Tibial nerve (tissue), 4 donors: ENCODE data around the gene OR51G1. TPM values are rescaled to one million over a fixed set of nuclear protein-coding genes. Genes with fewer than 3 reads are reported as not detected.

Experiments used
- DNase-seq, 2 donors: peaks; one replicate each; pipeline ENCODE4 v3.0.0-alpha.2; 2019; ENCODE audit warnings: low spot score in 2 of 2
- H3K27ac ChIP-seq, 4 donors: fragments of 200-600 bp; sonication (generic) in 3 of 4; one replicate each; pipeline ENCODE4 v1.5.1; 2017 to 2019; ENCODE audit warnings: mild to moderate bottlenecking in 1 of 4
- H3K27me3 ChIP-seq, 2 donors: fragments of 200-600 bp; sonication (generic) in 1 of 2; one replicate each; pipeline versions ENCODE4 v1.5.1 to v1.6.0; 2017 to 2019
- H3K36me3 ChIP-seq, 3 donors: fragments of 200-600 bp; sonication (generic); one replicate each; pipeline ENCODE4 v1.5.1; 2018 to 2019
- H3K4me1 ChIP-seq, 4 donors: fragments of 200-600 bp; sonication (generic) in 3 of 4; one replicate each; pipeline ENCODE4 v1.5.1; 2017 to 2019
- H3K4me3 ChIP-seq, 4 donors: fragments of 200-600 bp; sonication (generic) in 3 of 4; one replicate each; pipeline ENCODE4 v1.5.1; 2017 to 2019; ENCODE audit warnings: mild to moderate bottlenecking in 1 of 4, moderate library complexity in 1 of 4
- H3K9me3 ChIP-seq, 4 donors: fragments of 200-600 bp; sonication (generic) in 3 of 4; one replicate each; pipeline ENCODE4 v1.5.1; 2017 to 2019
- EP300 ChIP-seq, 2 donors: sonication (generic); formaldehyde crosslinking; IDR thresholded peaks; one replicate each; pipeline ENCODE4 v1.6.1; 2017; ENCODE audit warnings: antibody characterized with exemption in 2 of 2, mild to moderate bottlenecking in 1 of 2
- POLR2A ChIP-seq, 2 donors: fragments of 450-650 bp; IDR thresholded peaks; one replicate each; pipeline ENCODE4 v1.6.1; 2017; ENCODE audit warnings: antibody characterized with exemption in 2 of 2, mild to moderate bottlenecking in 2 of 2, moderate library complexity in 2 of 2
- WGBS, 2 donors: methylation state at CpG; one replicate each; pipeline ENCODE4 v1.1.5; 2018; 5-methylcytosine and 5-hydroxymethylcytosine counted together
- total RNA-seq, 4 donors: library from RNA; depleted of rRNA; stranded (reverse); fragments of >200 nt; gene quantifications; one replicate each; pipeline ENCODE4 v1.1.0, GENCODE V29; 2016
- TF ChIP-seq, protein P1 (sequence below), 5 experiments: fragments of 200-600 bp in 3 of 5; fragments of 450-650 bp in 2 of 5; sonication (generic) in 3 of 5; IDR thresholded peaks; one replicate each; pipeline ENCODE4 v1.5.1; 2016 to 2019; ENCODE audit warnings: antibody characterized with exemption in 5 of 5, mild to moderate bottlenecking in 3 of 5, moderate library complexity in 2 of 5

OR51G1 gene
- total RNA-seq, 4 donors from 2014 or later, result not detected

DNA sequence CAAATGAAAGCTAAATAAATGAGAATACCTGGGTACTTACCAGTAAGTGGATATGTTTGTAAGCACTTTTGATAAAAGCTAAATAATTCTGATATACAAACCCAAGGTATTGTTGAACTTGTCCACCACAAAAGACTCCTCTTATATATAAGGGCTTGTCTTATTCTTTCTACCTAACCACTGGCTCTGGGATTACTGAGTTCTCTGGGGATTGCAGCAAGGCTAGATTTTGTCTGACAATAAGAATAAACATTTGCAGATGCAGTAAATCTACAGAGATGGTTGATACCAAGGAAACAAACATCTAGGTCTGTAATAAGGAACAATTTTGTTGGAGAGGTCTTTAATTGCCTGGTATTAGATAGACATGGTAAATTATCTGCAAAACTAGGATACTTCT lies 23.4 kb upstream of the OR51G1 start, which contains the start of gene OR51A4:
OR51A4 (minus strand) TSS at position 101 of the 400 bp plus-strand sequence. CDS start 505 bp downstream, outside the sequence.
- TF ChIP-seq POLR2A (IDR thresholded peaks at IDR 0.05) (no peak), EP300 (IDR thresholded peaks at IDR 0.05) (no peak)
- TF ChIP-seq, protein P1, sequence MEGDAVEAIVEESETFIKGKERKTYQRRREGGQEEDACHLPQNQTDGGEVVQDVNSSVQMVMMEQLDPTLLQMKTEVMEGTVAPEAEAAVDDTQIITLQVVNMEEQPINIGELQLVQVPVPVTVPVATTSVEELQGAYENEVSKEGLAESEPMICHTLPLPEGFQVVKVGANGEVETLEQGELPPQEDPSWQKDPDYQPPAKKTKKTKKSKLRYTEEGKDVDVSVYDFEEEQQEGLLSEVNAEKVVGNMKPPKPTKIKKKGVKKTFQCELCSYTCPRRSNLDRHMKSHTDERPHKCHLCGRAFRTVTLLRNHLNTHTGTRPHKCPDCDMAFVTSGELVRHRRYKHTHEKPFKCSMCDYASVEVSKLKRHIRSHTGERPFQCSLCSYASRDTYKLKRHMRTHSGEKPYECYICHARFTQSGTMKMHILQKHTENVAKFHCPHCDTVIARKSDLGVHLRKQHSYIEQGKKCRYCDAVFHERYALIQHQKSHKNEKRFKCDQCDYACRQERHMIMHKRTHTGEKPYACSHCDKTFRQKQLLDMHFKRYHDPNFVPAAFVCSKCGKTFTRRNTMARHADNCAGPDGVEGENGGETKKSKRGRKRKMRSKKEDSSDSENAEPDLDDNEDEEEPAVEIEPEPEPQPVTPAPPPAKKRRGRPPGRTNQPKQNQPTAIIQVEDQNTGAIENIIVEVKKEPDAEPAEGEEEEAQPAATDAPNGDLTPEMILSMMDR (IDR thresholded peaks at IDR 0.05), result no peak
- H3K27me3 ChIP-seq, result no peaks in the 10 kb centered on the region
- no peaks in the 10 kb centered on the region for H3K9me3 ChIP-seq
- no peak within 1 kb of the TSS for H3K4me3 ChIP-seq
- no peaks in the 10 kb centered on the region for H3K36me3 ChIP-seq
- H3K4me1 ChIP-seq, result no peaks in the 10 kb centered on the region
- H3K27ac ChIP-seq, result no peak within 1 kb of the TSS
- DNase-seq, result no peak

DNA sequence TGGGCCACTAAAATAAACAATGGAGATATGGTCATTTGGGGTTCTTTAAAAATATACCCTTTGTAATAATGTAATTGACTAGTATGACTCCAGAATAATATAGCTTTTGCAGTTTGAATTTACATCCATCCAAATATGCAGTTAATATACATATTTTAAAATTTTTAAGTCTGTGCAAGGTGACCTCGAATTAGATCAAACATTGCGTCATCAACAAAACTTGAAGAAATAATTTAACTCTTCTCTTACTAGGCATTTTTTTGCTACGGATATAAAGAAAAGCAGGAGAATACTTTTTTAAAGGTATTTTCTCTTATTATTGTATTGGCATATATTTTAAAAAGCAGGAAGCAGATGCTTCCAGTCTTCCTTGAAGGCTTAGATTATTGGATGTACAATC lies 12.6 kb upstream of the OR51G1 start:
- Histone ChIP-seq H3K4me1 (no peaks in the 10 kb centered on the region), H3K27me3 (no peaks in the 10 kb centered on the region), H3K4me3 (no peak overlapping the region), H3K27ac (no peak overlapping the region), H3K36me3 (no peaks in the 10 kb centered on the region), H3K9me3 (no peaks in the 10 kb centered on the region)
- TF ChIP-seq EP300 (IDR thresholded peaks at IDR 0.05), result no peak
- no peak for TF ChIP-seq POLR2A (IDR thresholded peaks at IDR 0.05)
- TF ChIP-seq, protein P1 (IDR thresholded peaks at IDR 0.05), result no peak
- DNase-seq, result no peak
- WGBS, 2 donors, result 77 to 81% methylated on average over 3 of the region's 3 CpGs

DNA sequence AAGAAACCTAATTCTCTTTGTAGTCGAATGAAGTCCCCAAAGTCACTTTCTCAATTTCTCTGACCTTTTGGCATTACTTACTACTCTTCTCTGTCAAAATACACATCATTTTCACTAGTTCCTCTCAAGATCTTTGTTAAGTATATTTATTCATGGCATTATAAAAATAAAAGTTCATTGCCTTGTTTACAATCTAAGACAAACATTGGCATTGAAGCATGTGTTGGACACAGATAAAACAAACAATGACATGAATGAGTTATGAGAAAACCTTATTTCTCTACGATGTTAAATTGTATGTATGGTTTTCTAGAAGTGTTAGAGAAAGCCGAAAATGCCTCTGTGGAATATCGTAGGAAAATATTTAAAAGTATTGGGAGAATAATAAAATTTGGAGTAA lies 8.6 kb upstream of the OR51G1 start:
- no peaks in the 10 kb centered on the region for H3K27me3 ChIP-seq
- WGBS, 2 donors, result 65 to 89% methylated on average over 4 of the region's 4 CpGs
- no peak overlapping the region for H3K27ac ChIP-seq
- H3K9me3 ChIP-seq, result no peaks in the 10 kb centered on the region
- no peaks in the 10 kb centered on the region for H3K4me1 ChIP-seq
- H3K4me3 ChIP-seq, result no peak overlapping the region
- TF ChIP-seq, protein P1 (IDR thresholded peaks at IDR 0.05), result no peak
- TF ChIP-seq POLR2A (IDR thresholded peaks at IDR 0.05) (no peak), EP300 (IDR thresholded peaks at IDR 0.05) (no peak)
- no peak for DNase-seq
- no peaks in the 10 kb centered on the region for H3K36me3 ChIP-seq

DNA sequence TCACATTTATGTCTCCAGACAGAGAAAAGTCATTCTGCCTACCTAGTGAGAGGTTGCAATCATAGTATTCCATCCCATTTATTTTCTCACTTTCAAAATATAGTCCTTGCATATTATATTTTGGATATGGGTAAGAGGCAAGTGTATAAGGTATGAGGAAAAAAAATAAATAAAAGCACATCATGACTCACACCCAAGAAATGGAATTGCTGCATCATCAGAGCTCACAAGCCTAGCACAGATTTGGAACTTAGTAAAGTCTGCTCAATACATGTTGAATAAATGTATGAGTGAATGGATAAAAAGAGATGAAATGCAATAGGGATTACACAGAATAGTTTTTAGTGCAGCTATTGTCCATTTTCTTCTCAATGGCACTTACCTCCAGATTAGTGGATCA lies 2.5 kb upstream of the OR51G1 start:
- TF ChIP-seq, protein P1 (IDR thresholded peaks at IDR 0.05), result no peak
- no peak for TF ChIP-seq POLR2A (IDR thresholded peaks at IDR 0.05)
- no peak for TF ChIP-seq EP300 (IDR thresholded peaks at IDR 0.05)
- no peaks in the 10 kb centered on the region for H3K27me3 ChIP-seq
- no peaks in the 10 kb centered on the region for H3K9me3 ChIP-seq
- H3K27ac ChIP-seq, result no peak overlapping the region
- H3K4me1 ChIP-seq, result no peaks in the 10 kb centered on the region
- H3K36me3 ChIP-seq, result no peaks in the 10 kb centered on the region
- no peak overlapping the region for H3K4me3 ChIP-seq
- no peak for DNase-seq

DNA sequence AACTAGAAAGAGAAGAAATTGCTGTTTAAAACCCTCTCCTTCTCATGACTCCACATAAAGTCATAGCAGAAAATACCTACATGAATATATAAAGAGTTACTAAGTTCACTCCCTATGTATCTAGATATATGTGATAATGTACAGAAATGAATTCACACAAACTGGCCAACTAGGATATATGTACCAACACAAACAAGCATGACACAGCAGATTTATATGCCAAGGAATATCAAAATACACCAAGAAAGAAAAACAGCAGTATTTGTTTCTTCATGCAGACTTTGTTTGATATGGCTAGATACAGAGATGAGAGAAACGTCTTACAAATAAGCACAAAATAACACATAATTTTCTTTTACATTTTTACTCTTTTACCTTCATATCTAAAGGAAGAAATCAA lies 1.8 kb downstream of the OR51G1 start:
- Histone ChIP-seq H3K4me1 (no peaks in the 10 kb centered on the region), H3K36me3 (no peaks in the 10 kb centered on the region), H3K9me3 (no peaks in the 10 kb centered on the region), H3K27me3 (no peaks in the 10 kb centered on the region), H3K4me3 (no peak overlapping the region), H3K27ac (no peak overlapping the region)
- DNase-seq, result no peak
- TF ChIP-seq, protein P1 (IDR thresholded peaks at IDR 0.05), result no peak
- TF ChIP-seq POLR2A (IDR thresholded peaks at IDR 0.05) (no peak), EP300 (IDR thresholded peaks at IDR 0.05) (no peak)
- 55 to 62% methylated on average over 1 of the region's 1 CpG for WGBS, 2 donors
